Neural crest cell (in vitro differentiated cells): ENCODE data around the gene CDS1. TPM values are rescaled to one million over a fixed set of nuclear protein-coding genes. Genes with fewer than 3 reads are reported as not detected.
"Not testable (repeated sequence)": the region's sequence is repeated elsewhere in the genome, so short reads cannot be mapped to it uniquely, and the experiment has no call there.

Experiments
- DNase-seq: peaks from one replicate; pipeline ENCODE4 v3.0.0; 2021; ENCODE audit warnings: low read depth, mixed read lengths, low spot score
- H3K27ac Mint-ChIP-seq: one replicate; pipeline ENCODE4 v1.8.0; 2021; ENCODE audit warnings: mild to moderate bottlenecking, mixed read lengths; ENCODE audit not compliant: unreplicated experiment
- H3K27me3 Mint-ChIP-seq: 2 replicates; pipeline ENCODE4 v1.8.0; 2021; ENCODE audit warnings: low read depth, mild to moderate bottlenecking, mixed read lengths
- H3K36me3 Mint-ChIP-seq: 2 replicates; pipeline ENCODE4 v1.8.0; 2021; ENCODE audit warnings: low read depth, mild to moderate bottlenecking, mixed read lengths
- H3K4me1 Mint-ChIP-seq: 2 replicates; pipeline ENCODE4 v1.8.0; 2021; ENCODE audit warnings: mixed read lengths
- H3K4me3 Mint-ChIP-seq: one replicate; pipeline ENCODE4 v1.8.0; 2021; ENCODE audit warnings: mild to moderate bottlenecking, mixed read lengths
- H3K9me3 Mint-ChIP-seq: 2 replicates; pipeline ENCODE4 v1.8.0; 2021; ENCODE audit warnings: mixed read lengths
- long read RNA-seq: library from polyadenylated mRNA; unstranded; transcript quantifications from one replicate; pipeline ENCODE4 v2.0.0, GENCODE V29; 2020
- total RNA-seq: library from RNA; stranded (reverse); gene quantifications from 2 replicates; pipeline ENCODE4 v1.2.1, GENCODE V29; 2021
- TF ChIP-seq, protein P1 (sequence below): fragments of 200-600 bp; sonication (generic); conservative IDR thresholded peaks from 2 replicates; pipeline ENCODE4 v1.5.0; 2021; ENCODE audit warnings: antibody characterized with exemption, mild to moderate bottlenecking

The CDS1 gene
- 1.1 and 1.3 TPM in 2 replicates for total RNA-seq
- long read RNA-seq: 0 reads

DNA sequence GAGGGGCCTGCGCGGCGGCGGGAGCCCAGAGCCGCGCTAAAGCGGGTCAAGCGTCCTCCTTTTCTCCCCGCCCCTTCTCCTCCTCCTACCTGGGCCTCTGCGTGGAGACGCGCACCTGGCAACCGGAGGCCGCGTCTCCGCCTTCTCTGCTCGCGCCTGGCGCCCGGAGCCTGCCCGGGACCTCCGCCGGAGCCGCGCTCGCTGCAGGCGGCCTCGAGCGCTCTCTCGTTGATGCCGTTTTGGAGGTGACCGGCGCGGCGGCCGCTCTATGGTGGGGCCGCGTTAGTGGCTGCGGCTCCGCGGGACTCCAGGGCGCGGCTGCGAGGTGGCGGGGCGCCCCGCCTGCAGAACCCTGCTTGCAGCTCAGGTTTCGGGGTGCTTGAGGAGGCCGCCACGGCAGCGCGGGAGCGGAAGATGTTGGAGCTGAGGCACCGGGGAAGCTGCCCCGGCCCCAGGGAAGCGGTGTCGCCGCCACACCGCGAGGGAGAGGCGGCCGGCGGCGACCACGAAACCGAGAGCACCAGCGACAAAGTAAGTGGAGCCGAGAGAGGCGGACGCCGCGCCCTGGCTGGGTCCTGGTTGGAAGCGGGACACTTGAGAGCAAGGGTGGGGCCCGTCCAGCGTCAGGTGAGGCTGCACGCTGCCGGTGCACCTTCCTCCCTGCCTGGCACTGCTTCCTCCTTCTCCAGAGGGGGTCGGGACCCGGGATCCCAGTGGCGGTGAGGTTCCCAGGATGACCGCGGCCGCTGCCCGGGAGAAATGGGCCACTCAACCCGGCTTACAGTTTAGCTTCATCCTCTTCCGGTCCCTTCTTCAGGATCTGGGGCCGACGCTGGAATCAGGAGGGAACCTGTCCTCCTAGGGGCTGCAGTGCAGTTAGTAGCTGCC, at the start of gene CDS1:
CDS1 (plus strand) TSS at position 140 of the 888 bp plus-strand sequence; CDS start at position 415, 275 bp downstream.
- peak; percentile 16 for DNase-seq
- H3K9me3 Mint-ChIP-seq: peaks cover 5% of the 10 kb centered on the region
- peaks cover 8% of the 10 kb centered on the region for H3K36me3 Mint-ChIP-seq
- no peak within 1 kb of the TSS for H3K27ac Mint-ChIP-seq
- peak within 1 kb of the TSS; percentile 90 for H3K4me3 Mint-ChIP-seq
- TF ChIP-seq, protein P1, sequence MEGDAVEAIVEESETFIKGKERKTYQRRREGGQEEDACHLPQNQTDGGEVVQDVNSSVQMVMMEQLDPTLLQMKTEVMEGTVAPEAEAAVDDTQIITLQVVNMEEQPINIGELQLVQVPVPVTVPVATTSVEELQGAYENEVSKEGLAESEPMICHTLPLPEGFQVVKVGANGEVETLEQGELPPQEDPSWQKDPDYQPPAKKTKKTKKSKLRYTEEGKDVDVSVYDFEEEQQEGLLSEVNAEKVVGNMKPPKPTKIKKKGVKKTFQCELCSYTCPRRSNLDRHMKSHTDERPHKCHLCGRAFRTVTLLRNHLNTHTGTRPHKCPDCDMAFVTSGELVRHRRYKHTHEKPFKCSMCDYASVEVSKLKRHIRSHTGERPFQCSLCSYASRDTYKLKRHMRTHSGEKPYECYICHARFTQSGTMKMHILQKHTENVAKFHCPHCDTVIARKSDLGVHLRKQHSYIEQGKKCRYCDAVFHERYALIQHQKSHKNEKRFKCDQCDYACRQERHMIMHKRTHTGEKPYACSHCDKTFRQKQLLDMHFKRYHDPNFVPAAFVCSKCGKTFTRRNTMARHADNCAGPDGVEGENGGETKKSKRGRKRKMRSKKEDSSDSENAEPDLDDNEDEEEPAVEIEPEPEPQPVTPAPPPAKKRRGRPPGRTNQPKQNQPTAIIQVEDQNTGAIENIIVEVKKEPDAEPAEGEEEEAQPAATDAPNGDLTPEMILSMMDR: no peak
- H3K27me3 Mint-ChIP-seq: peaks cover 63% of the 10 kb centered on the region
- peaks cover 19% of the 10 kb centered on the region for H3K4me1 Mint-ChIP-seq

DNA sequence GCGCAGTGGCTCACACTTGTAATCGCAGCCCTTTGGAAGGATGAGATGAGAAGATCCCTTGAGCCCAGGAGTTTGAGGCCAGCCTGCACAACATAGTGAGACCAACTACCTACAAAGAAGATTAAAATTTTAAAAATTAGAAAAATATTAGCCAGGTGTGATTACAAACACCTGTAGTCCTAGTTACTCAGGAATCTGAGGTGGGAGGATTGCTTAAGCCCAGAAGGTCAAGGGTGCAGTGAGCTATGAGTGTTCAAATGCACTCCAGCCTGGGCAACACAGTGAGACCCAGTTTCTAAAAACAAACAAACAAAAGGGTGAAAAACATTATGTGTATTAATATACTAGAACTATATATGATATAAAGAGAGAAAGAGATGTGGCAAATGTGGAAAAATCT, 47.0 kb upstream of the CDS1 start:
- no peaks in the 10 kb centered on the region for H3K9me3 Mint-ChIP-seq
- peaks cover 2% of the 10 kb centered on the region for H3K27me3 Mint-ChIP-seq
- no peaks in the 10 kb centered on the region for H3K4me1 Mint-ChIP-seq
- H3K36me3 Mint-ChIP-seq: no peaks in the 10 kb centered on the region
- TF ChIP-seq, protein P1: no peak
- no peak overlapping the region for H3K27ac Mint-ChIP-seq
- no peak for DNase-seq
- H3K4me3 Mint-ChIP-seq: no peak overlapping the region

DNA sequence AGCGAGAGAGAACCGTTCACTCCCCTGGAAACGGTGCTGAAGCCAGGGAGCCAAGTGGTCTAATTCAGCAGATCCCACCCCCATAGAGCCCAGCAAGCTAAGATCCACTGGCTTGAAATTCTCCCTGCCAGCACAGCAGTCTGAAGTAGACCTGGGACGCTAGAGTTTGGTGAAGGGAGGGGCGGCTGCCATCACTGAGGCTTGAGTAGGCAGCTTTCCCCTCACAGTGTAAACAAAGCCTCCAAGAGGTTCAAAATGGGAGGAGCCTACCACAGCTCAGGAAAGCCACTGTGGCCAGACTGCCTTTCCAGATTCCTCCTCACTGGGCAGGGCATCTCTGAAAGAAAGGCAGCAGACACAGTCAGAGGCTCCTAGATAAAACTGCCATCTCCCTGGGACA, 37.8 kb upstream of the CDS1 start:
- no peak for DNase-seq
- no peaks in the 10 kb centered on the region for H3K4me1 Mint-ChIP-seq
- H3K4me3 Mint-ChIP-seq: no peak overlapping the region
- H3K27ac Mint-ChIP-seq: no peak overlapping the region
- H3K36me3 Mint-ChIP-seq: no peaks in the 10 kb centered on the region
- H3K9me3 Mint-ChIP-seq: no peaks in the 10 kb centered on the region
- H3K27me3 Mint-ChIP-seq: no peaks in the 10 kb centered on the region
- TF ChIP-seq, protein P1: no peak

DNA sequence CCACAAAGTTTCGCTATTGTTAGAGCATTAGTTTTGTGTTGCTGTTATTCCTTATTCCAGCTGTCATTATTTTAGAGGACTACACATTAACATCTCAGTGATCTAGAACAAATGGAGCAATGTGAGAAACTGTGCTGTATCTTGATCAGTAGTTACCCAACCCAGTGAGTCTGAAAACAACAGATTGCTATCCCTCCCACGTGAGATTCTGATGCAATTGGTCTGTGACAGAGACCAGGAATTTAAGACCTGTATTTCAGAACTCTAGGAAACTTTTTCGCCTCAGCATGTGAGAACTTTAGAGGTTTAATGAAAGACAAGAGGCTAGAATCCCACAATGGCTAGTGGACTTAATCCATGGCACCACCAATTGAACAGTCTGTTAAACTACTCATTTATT, 35.7 kb upstream of the CDS1 start:
- H3K36me3 Mint-ChIP-seq: no peaks in the 10 kb centered on the region
- H3K4me3 Mint-ChIP-seq: no peak overlapping the region
- DNase-seq: no peak
- no peaks in the 10 kb centered on the region for H3K4me1 Mint-ChIP-seq
- H3K27ac Mint-ChIP-seq: no peak overlapping the region
- H3K9me3 Mint-ChIP-seq: no peaks in the 10 kb centered on the region
- TF ChIP-seq, protein P1: no peak
- H3K27me3 Mint-ChIP-seq: no peaks in the 10 kb centered on the region

DNA sequence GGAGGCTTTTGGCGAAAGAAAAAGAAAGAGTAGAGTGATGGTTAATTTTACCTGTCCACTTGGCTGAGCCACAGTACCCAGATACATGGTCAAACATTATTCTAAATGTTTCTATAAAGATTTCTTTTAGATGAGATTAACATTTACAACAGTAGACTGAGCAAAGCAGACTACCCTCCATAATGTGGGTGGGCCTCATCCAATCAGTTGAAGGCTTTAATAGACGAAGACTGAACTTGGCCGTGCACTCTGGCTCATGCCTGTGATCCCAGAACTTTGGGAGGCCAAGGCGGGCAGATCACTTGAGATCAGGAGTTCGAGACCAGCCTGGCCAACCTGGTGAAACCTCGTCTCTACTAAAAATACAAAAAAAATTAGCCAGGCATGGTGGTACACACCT, 33.7 kb upstream of the CDS1 start:
- not testable (repeated sequence) for H3K36me3 Mint-ChIP-seq, H3K27me3 Mint-ChIP-seq, DNase-seq, H3K27ac Mint-ChIP-seq, H3K9me3 Mint-ChIP-seq, H3K4me1 Mint-ChIP-seq, H3K4me3 Mint-ChIP-seq

DNA sequence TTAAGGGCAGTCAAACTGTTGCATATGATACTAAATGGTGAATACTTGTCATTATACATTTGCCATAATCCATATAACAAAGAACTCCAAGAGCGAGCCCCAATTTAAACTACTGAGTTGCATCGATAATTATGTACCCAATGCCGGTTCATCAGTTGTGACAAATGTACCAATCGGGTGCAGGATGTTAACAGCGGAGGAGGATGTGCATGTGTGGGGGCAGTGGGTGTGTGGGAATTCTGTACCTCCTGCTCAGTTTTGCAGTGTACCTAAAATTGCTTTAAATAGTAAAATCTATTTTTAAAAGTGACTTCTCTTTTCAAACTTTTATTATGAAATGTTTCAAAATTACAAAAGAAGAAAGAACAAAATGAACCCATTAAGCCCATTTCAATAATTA, 20.8 kb upstream of the CDS1 start:
- Mint-ChIP-seq H3K4me1 (no peaks in the 10 kb centered on the region), H3K27me3 (peaks cover 1% of the 10 kb centered on the region), H3K36me3 (no peaks in the 10 kb centered on the region), H3K27ac (no peak overlapping the region), H3K4me3 (no peak overlapping the region), H3K9me3 (no peaks in the 10 kb centered on the region)
- DNase-seq: no peak
- TF ChIP-seq, protein P1: no peak
